IMR-90 (cell line): Measurements from ENCODE around the gene BRCA2. TPM values are rescaled to one million over a fixed set of nuclear protein-coding genes. Genes with fewer than 3 reads are reported as not detected.

Source experiments
- ATAC-seq: fragments of 200-7000 bp; cut with Tn5 transposase; 2 replicates; pipeline ENCODE4 v1.9.1; 2020; ENCODE audit warnings: low read depth, mild to moderate bottlenecking, moderate library complexity
- BruUV-seq: library from RNA; stranded (reverse); fragments of 400-500 nt; replicated peaks from 2 replicates; lab custom pipeline; 2021; lab: Mats Ljungman, UMichigan
- CTCF ChIA-PET: fragments of 300-600 bp; formaldehyde crosslinking; extraction: SDS; loops from one replicate; lab custom pipeline; 2021; ENCODE audit warnings: antibody characterized with exemption; lab: Yijun Ruan, JAX
- POLR2A ChIA-PET: fragments of 300-600 bp; sonication (Branson Sonifier 250); formaldehyde crosslinking; loops from one replicate; lab custom pipeline; 2022; ENCODE audit warnings: antibody characterized with exemption; ENCODE audit not compliant: unreplicated experiment; lab: Charles Lee
- DNase-seq: peaks from one replicate; pipeline ENCODE4 v3.0.0; 2013
- H2AFZ ChIP-seq: replicated peaks from 2 replicates; pipeline ENCODE3; 2013; ENCODE audit warnings: low read length, mild to moderate bottlenecking; ENCODE audit not compliant: poor library complexity
- H2AK5ac ChIP-seq: 2 replicates; pipeline ENCODE4 v1.6.1; 2013; ENCODE audit warnings: low read depth, low read length, inconsistent platforms
- H2AK9ac ChIP-seq: replicated peaks from 2 replicates; pipeline ENCODE3; 2013; ENCODE audit warnings: mild to moderate bottlenecking, low read depth, low read length, moderate library complexity; ENCODE audit not compliant: poor library complexity
- H2BK120ac ChIP-seq: 2 replicates; pipeline ENCODE4 v1.6.1; 2013; ENCODE audit warnings: low read depth, low read length, inconsistent platforms
- H2BK15ac ChIP-seq: 3 replicates; pipeline ENCODE4 v1.6.1; 2013; ENCODE audit warnings: low read depth, low read length, inconsistent platforms
- H2BK20ac ChIP-seq: 2 replicates; pipeline ENCODE4 v1.6.1; 2013; ENCODE audit warnings: low read depth, mild to moderate bottlenecking, inconsistent platforms, low read length, moderate library complexity
- H2BK5ac ChIP-seq: 2 replicates; pipeline ENCODE4 v1.6.1; 2013; ENCODE audit warnings: mild to moderate bottlenecking, low read depth, low read length, inconsistent platforms; ENCODE audit not compliant: poor library complexity, severe bottlenecking
- H3K14ac ChIP-seq: replicated peaks from 2 replicates; pipeline ENCODE4 v1.6.1; 2013; ENCODE audit warnings: low read depth, low read length, inconsistent platforms
- H3K18ac ChIP-seq: 2 replicates; pipeline ENCODE4 v1.6.1; 2013; ENCODE audit warnings: low read depth, low read length, control low read depth
- H3K23ac ChIP-seq: 2 replicates; pipeline ENCODE4 v1.6.1; 2013; ENCODE audit warnings: low read depth, low read length, inconsistent platforms
- H3K27ac ChIP-seq: 2 replicates; pipeline ENCODE4 v1.5.1; 2013; ENCODE audit warnings: mild to moderate bottlenecking, control low read depth, low read length; ENCODE audit not compliant: insufficient read depth
- H3K27me3 ChIP-seq: 2 replicates; pipeline ENCODE4 v1.6.1; 2013; ENCODE audit warnings: low read length; ENCODE audit not compliant: control insufficient read depth, insufficient read depth
- H3K36me3 ChIP-seq: 2 replicates; pipeline ENCODE4 v1.6.1; 2013; ENCODE audit warnings: low read length, mixed read lengths; ENCODE audit not compliant: control insufficient read depth, insufficient read depth
- H3K4ac ChIP-seq: 2 replicates; pipeline ENCODE4 v1.6.1; 2013; ENCODE audit warnings: low read depth, low read length, inconsistent platforms
- H3K4me1 ChIP-seq: 2 replicates; pipeline ENCODE4 v1.6.1; 2013; ENCODE audit warnings: low read length, mixed read lengths; ENCODE audit not compliant: control insufficient read depth, insufficient read depth
- H3K4me2 ChIP-seq: 2 replicates; pipeline ENCODE4 v1.6.1; 2013; ENCODE audit warnings: low read depth, mild to moderate bottlenecking, control low read depth, low read length, moderate library complexity
- H3K4me3 ChIP-seq: 2 replicates; pipeline ENCODE4 v1.5.1; 2013; ENCODE audit warnings: low read depth, mild to moderate bottlenecking, control low read depth, low read length, moderate library complexity; ENCODE audit not compliant: insufficient read depth
- H3K56ac ChIP-seq: 2 replicates; pipeline ENCODE4 v1.6.1; 2013; ENCODE audit warnings: low read length, inconsistent platforms; ENCODE audit not compliant: insufficient read depth; ENCODE audit errors: extremely low read depth
- H3K79me1 ChIP-seq, 2 experiments: 2 replicates each; pipeline ENCODE4 v1.6.1; 2013; ENCODE audit warnings: low read length in 2 of 2, inconsistent platforms in 1 of 2, low read depth in 1 of 2
- H3K9ac ChIP-seq: 2 replicates; pipeline ENCODE4 v1.6.1; 2013; ENCODE audit warnings: low read depth, low read length, control low read depth
- H3K9me1 ChIP-seq: 2 replicates; pipeline ENCODE4 v1.6.1; 2013; ENCODE audit warnings: low read length, inconsistent platforms; ENCODE audit not compliant: insufficient read depth
- H3K9me3 ChIP-seq: 2 replicates; pipeline ENCODE4 v1.6.1; 2013; ENCODE audit warnings: low read length; ENCODE audit not compliant: control insufficient read depth, insufficient read depth
- H4K20me1 ChIP-seq: 2 replicates; pipeline ENCODE4 v1.6.1; 2013; ENCODE audit warnings: low read length, inconsistent platforms; ENCODE audit not compliant: insufficient read depth
- H4K5ac ChIP-seq: 2 replicates; pipeline ENCODE4 v1.6.1; 2013; ENCODE audit warnings: mild to moderate bottlenecking, low read depth, low read length, control low read depth
- H4K8ac ChIP-seq, 2 experiments: 2 replicates each; pipeline ENCODE4 v1.6.1; 2013; ENCODE audit warnings: low read depth in 2 of 2, low read length in 2 of 2, control low read depth in 1 of 2, inconsistent platforms in 1 of 2
- H4K91ac ChIP-seq: 2 replicates; pipeline ENCODE4 v1.6.1; 2013; ENCODE audit warnings: low read depth, low read length, inconsistent platforms; ENCODE audit not compliant: insufficient read depth
- BHLHE40 ChIP-seq: fragments of 150-350 bp; IDR thresholded peaks from 2 replicates; pipeline ENCODE4 v1.6.1; 2016; ENCODE audit warnings: mild to moderate bottlenecking, low read depth, low read length
- CEBPB ChIP-seq: IDR thresholded peaks from 2 replicates; pipeline ENCODE4 v1.6.1; 2012; ENCODE audit warnings: low read depth, low read length, improper control_type of control experiment
- FOS ChIP-seq: fragments of 150-350 bp; IDR thresholded peaks from 2 replicates; pipeline ENCODE4 v1.6.1; 2016; ENCODE audit warnings: low read depth, low read length
- MAZ ChIP-seq: IDR thresholded peaks from 2 replicates; pipeline ENCODE4 v1.6.1; 2012; ENCODE audit warnings: low read depth, mild to moderate bottlenecking, low read length, improper control_type of control experiment, moderate library complexity, borderline replicate concordance
- RAD21 ChIP-seq: IDR thresholded peaks from 2 replicates; pipeline ENCODE4 v1.6.1; 2012; ENCODE audit warnings: low read length, improper control_type of control experiment
- RFX5 ChIP-seq: IDR thresholded peaks from 2 replicates; pipeline ENCODE4 v1.8.0; 2012; ENCODE audit warnings: low read depth, mild to moderate bottlenecking, low read length, moderate library complexity
- SMC3 ChIP-seq: fragments of 150-350 bp; IDR thresholded peaks from 2 replicates; pipeline ENCODE4 v1.6.1; 2016; ENCODE audit warnings: low read depth, mild to moderate bottlenecking, antibody characterized with exemption, low read length, moderate library complexity
- WGBS, 2 experiments: methylation state at CpG; one replicate each; pipeline versions ENCODE4 v1.1.5 to v1.1.7; 2013; ENCODE audit warnings: missing lambda C conversion rate in 2 of 2; ENCODE audit not compliant: insufficient read length in 1 of 2; ENCODE audit errors: extremely low coverage in 2 of 2; 5-methylcytosine and 5-hydroxymethylcytosine counted together
- dilution Hi-C: fragments of 300-500 bp; cut with HindIII; formaldehyde crosslinking; loops from one replicate; pipeline ENCODE4 v1.14.3; 2018; ENCODE audit warnings: low sequenced_read_pairs; ENCODE audit not compliant: unreplicated experiment
- in situ Hi-C: fragments of 300-500 bp; cut with MboI; formaldehyde crosslinking; loops from 3 replicates; pipeline ENCODE4 v1.14.3; 2019; ENCODE audit warnings: low sequenced_read_pairs, inconsistent platforms, mixed read lengths
- intact Hi-C: fragments of 100-400 bp; cut with micrococcal nuclease; formaldehyde crosslinking; loops from 2 replicates; pipeline ENCODE4 v1.10.0; 2022
- polyA plus RNA-seq, 3 experiments: library from polyadenylated mRNA; depleted of rRNA; stranded (reverse); fragments of >200 nt; gene quantifications; 2 replicates each; pipeline ENCODE4 v1.2.3, GENCODE V29; 2012; ENCODE audit warnings: low replicate concordance in 1 of 3
- total RNA-seq: library from RNA; depleted of rRNA; stranded (reverse); fragments of >200 nt; gene quantifications from 2 replicates; pipeline ENCODE4 v1.2.3, GENCODE V29; 2012
- TF ChIP-seq, protein P1 (sequence below): conservative IDR thresholded peaks from 2 replicates; pipeline ENCODE4 v1.5.1; 2012; ENCODE audit warnings: mild to moderate bottlenecking, low read depth, low read length, improper control_type of control experiment

BRCA2 gene
- total and polyA plus RNA-seq, 2 of the 4 experiments (the other 2 are of a cell fraction) = 2.0 to 9.7 TPM

DNA sequence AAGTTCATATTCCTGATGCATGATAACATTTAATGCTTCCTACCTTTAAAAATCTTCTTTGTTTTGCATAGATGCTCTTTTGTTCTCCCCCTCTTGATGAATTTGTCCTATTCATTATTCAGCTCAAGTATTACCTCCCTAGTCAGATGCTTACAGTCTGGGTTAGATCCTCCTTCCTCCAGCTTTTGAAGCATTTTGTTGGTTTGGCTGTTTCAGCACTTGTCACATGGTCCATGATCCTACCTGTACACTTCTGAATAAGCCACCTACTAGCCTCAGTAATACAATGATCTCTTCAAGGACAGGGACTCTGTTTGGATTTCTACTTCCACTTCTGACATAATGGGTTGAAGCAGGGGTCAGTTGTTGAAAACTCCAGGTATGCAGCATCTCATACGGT is 75.2 kb downstream of the BRCA2 start:
- no peak overlapping the region for H3K18ac ChIP-seq
- no peak overlapping the region for H4K91ac ChIP-seq
- H3K4me2 ChIP-seq = no peak overlapping the region
- H4K8ac ChIP-seq = no peak overlapping the region
- no peaks in the 10 kb centered on the region for H3K79me1 ChIP-seq
- H4K20me1 ChIP-seq = no peaks in the 10 kb centered on the region
- no peak overlapping the region for H2BK5ac ChIP-seq
- H2BK120ac ChIP-seq = no peak overlapping the region
- H3K9me3 ChIP-seq = no peaks in the 10 kb centered on the region
- no CpG with 5 or more reads among the region's 1 CpG for WGBS, 2 experiments
- no peak overlapping the region for H3K56ac ChIP-seq
- dilution Hi-C loops = no loop called here
- no TSS peak for BruUV-seq
- H3K23ac ChIP-seq = no peak overlapping the region
- no peak overlapping the region for H2BK15ac ChIP-seq
- H3K27me3 ChIP-seq = no peaks in the 10 kb centered on the region
- H2BK20ac ChIP-seq = no peak overlapping the region
- no peaks in the 10 kb centered on the region for H3K36me3 ChIP-seq
- H2AFZ ChIP-seq = no peak overlapping the region
- H3K4me3 ChIP-seq = no peak overlapping the region
- H2AK5ac ChIP-seq = no peak overlapping the region
- no peak overlapping the region for H3K9ac ChIP-seq
- no peak overlapping the region for H3K27ac ChIP-seq
- in situ Hi-C loops = no loop called here
- DNase-seq (no peak), ATAC-seq (no peak)
- H3K14ac ChIP-seq = no peak overlapping the region
- ChIA-PET CTCF (no interaction called here), POLR2A (interaction anchor here (0.6 kb wide), 1 partner anchor 438 kb away, joined by 3 read pairs; no protein-coding TSS in a partner anchor)
- H3K4me1 ChIP-seq = no peaks in the 10 kb centered on the region
- no peak overlapping the region for H3K4ac ChIP-seq
- no peak overlapping the region for H2AK9ac ChIP-seq
- H4K5ac ChIP-seq = no peak overlapping the region
- no peak for TF ChIP-seq BHLHE40
- no peak for TF ChIP-seq SMC3
- no peak for TF ChIP-seq RFX5
- TF ChIP-seq FOS = no peak
- no peak for TF ChIP-seq RAD21
- no peak for TF ChIP-seq CEBPB
- TF ChIP-seq MAZ = no peak
- TF ChIP-seq, protein P1, sequence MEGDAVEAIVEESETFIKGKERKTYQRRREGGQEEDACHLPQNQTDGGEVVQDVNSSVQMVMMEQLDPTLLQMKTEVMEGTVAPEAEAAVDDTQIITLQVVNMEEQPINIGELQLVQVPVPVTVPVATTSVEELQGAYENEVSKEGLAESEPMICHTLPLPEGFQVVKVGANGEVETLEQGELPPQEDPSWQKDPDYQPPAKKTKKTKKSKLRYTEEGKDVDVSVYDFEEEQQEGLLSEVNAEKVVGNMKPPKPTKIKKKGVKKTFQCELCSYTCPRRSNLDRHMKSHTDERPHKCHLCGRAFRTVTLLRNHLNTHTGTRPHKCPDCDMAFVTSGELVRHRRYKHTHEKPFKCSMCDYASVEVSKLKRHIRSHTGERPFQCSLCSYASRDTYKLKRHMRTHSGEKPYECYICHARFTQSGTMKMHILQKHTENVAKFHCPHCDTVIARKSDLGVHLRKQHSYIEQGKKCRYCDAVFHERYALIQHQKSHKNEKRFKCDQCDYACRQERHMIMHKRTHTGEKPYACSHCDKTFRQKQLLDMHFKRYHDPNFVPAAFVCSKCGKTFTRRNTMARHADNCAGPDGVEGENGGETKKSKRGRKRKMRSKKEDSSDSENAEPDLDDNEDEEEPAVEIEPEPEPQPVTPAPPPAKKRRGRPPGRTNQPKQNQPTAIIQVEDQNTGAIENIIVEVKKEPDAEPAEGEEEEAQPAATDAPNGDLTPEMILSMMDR = no peak
- intact Hi-C loops = no loop called here
- H3K9me1 ChIP-seq = 0 out of 2 replicates have a peak, but pooled peaks cover 2% of the 10 kb centered on the region
